ENCODE measurements around the gene DNASE1L3. TPM values are rescaled to one million over a fixed set of nuclear protein-coding genes. Genes with fewer than 3 reads are reported as not detected.

DNASE1L3 gene, protein sequence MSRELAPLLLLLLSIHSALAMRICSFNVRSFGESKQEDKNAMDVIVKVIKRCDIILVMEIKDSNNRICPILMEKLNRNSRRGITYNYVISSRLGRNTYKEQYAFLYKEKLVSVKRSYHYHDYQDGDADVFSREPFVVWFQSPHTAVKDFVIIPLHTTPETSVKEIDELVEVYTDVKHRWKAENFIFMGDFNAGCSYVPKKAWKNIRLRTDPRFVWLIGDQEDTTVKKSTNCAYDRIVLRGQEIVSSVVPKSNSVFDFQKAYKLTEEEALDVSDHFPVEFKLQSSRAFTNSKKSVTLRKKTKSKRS
- total RNA-seq (10 to 100 TPM in 1 of 4 donors, 1 to 10 TPM in 3; 4.0 to 14.7 (median 6.3) TPM), polyA plus RNA-seq (15.6 TPM)
- long read RNA-seq, donor 1, partial matches to known transcripts = 0 of 3 reads
- long read RNA-seq, donor 1, other reads (novel, unspliced or antisense) = 0 of 3 reads
- long read RNA-seq, donor 2, partial matches to known transcripts = 1 of 5 reads
- long read RNA-seq, donor 2, other reads (novel, unspliced or antisense) = 0 of 5 reads
- long read RNA-seq, donor 3, transcript DNASE1L3-201 (8 exons, 1,294 nt) = major isoform, 5 of 5 reads
- long read RNA-seq, donor 3, partial matches to known transcripts = 0 of 5 reads
- long read RNA-seq, donor 3, other reads (novel, unspliced or antisense) = 0 of 5 reads
- long read RNA-seq, donor 4, partial matches to known transcripts = 1 of 3 reads
- long read RNA-seq, donor 4, other reads (novel, unspliced or antisense) = 1 of 3 reads

- DNase-seq (peak; percentile 35 to 69 (median 66)), ATAC-seq (peak; percentile 68 to 81)
- Histone ChIP-seq H3K27me3 (ENCODE audit: control insufficient read depth, insufficient read depth) (no peaks in the 10 kb centered on the region), H3K4me1 (ENCODE audit: control insufficient read depth, insufficient read depth, low read length) (no peaks in the 10 kb centered on the region), H3K27ac (ENCODE audit: low read length) (no peak within 1 kb of the TSS), H3K4me3 (ENCODE audit: low read length) (no peak within 1 kb of the TSS), H3K9me3 (ENCODE audit: control insufficient read depth, low read length) (no peaks in the 10 kb centered on the region)
- intact Hi-C loops (cut with DNase I) = no loop called here
- WGBS = 58% methylated on average over 14 of the region's 14 CpGs
Observed at GRCh38 chr3:58210761-58211460, at the start of gene DNASE1L3. TSS of gene DNASE1L3 (minus strand) at chr3:58210972. CDS start at chr3:58210906, 66 bp downstream.

- 93% methylated on average over 6 of the region's 6 CpGs for WGBS
- intact Hi-C loops (cut with DNase I) = no loop called here
Observed at GRCh38 chr3:58260261-58260731, 49.5 kb upstream of the DNASE1L3 start.

DNA sequence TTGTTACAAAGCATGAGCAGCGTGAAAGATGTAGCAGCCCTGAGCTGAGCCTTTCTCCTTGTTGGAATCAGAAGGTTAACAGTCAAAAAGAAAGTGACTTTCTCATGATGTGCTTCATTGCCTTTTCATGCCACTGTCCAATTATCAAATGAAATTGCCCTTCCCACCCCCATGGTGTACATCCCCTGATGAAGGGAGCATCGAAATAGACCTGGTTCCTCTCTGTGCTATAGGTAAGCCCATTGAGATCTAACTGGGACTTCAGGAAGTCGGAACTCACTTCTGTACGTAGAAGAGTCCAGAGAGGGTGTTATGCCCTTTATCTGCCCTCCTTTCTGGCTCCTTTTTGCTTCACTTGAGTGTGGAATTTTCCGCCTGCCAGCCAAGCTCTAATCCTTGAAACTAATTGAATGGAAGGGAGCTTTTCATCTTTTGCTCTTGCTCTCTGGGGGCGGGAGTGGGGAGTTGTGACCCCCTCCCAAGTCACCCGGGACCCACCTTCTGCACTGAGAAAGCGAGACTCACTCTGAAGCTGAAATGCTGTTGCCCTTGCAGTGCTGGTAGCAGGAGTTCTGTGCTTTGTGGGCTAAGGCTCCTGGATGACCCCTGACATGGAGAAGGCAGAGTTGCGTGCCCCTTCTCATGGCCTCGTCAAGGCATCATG lies 47.8 kb upstream of the DNASE1L3 start:
- no peak overlapping the region for H3K4me3 ChIP-seq (ENCODE audit: low read length)
- 90% methylated on average over 10 of the region's 10 CpGs for WGBS
- no peak for DNase-seq
- H3K27me3 ChIP-seq (ENCODE audit: control insufficient read depth, insufficient read depth) = no peaks in the 10 kb centered on the region
- H3K9me3 ChIP-seq (ENCODE audit: control insufficient read depth, low read length) = no peaks in the 10 kb centered on the region
- intact Hi-C loops (cut with DNase I) = no loop called here
- H3K4me1 ChIP-seq (ENCODE audit: control insufficient read depth, insufficient read depth, low read length) = no peaks in the 10 kb centered on the region
- no peak for ATAC-seq
- no peak overlapping the region for H3K27ac ChIP-seq (ENCODE audit: low read length)

More at GRCh38 chr3:58260261-58260731, 49.5 kb upstream of the DNASE1L3 start:
- Histone ChIP-seq H3K27me3 (ENCODE audit: control insufficient read depth, insufficient read depth) (no peaks in the 10 kb centered on the region), H3K4me1 (ENCODE audit: control insufficient read depth, insufficient read depth, low read length) (no peaks in the 10 kb centered on the region), H3K27ac (ENCODE audit: low read length) (no peak overlapping the region), H3K4me3 (ENCODE audit: low read length) (no peak overlapping the region), H3K9me3 (ENCODE audit: control insufficient read depth, low read length) (no peaks in the 10 kb centered on the region)
- DNase-seq (no peak), ATAC-seq (no peak)

- ATAC-seq = no peak
- DNase-seq = no peak
- intact Hi-C loops (cut with DNase I) = no loop called here
- 96% methylated on average over 4 of the region's 4 CpGs for WGBS
- no peaks in the 10 kb centered on the region for H3K4me1 ChIP-seq (ENCODE audit: control insufficient read depth, insufficient read depth, low read length)
- no peaks in the 10 kb centered on the region for H3K27me3 ChIP-seq (ENCODE audit: control insufficient read depth, insufficient read depth)
- H3K4me3 ChIP-seq (ENCODE audit: low read length) = no peak overlapping the region
- no peaks in the 10 kb centered on the region for H3K9me3 ChIP-seq (ENCODE audit: control insufficient read depth, low read length)
- no peak overlapping the region for H3K27ac ChIP-seq (ENCODE audit: low read length)
Observed at GRCh38 chr3:58256511-58256910, 45.7 kb upstream of the DNASE1L3 start.

- WGBS = 77% methylated on average over 1 of the region's 1 CpG
- H3K27ac ChIP-seq (ENCODE audit: low read length) = no peak overlapping the region
- no peaks in the 10 kb centered on the region for H3K27me3 ChIP-seq (ENCODE audit: control insufficient read depth, insufficient read depth)
- ATAC-seq = no peak
- no peak for DNase-seq
- intact Hi-C loops (cut with DNase I) = no loop called here
- H3K9me3 ChIP-seq (ENCODE audit: control insufficient read depth, low read length) = no peaks in the 10 kb centered on the region
- H3K4me1 ChIP-seq (ENCODE audit: control insufficient read depth, insufficient read depth, low read length) = no peaks in the 10 kb centered on the region
- H3K4me3 ChIP-seq (ENCODE audit: low read length) = no peak overlapping the region
Observed at GRCh38 chr3:58256061-58256460, 45.3 kb upstream of the DNASE1L3 start.

- Histone ChIP-seq H3K4me1 (ENCODE audit: control insufficient read depth, insufficient read depth, low read length) (peaks cover 6% of the 10 kb centered on the region), H3K4me3 (ENCODE audit: low read length) (no peak overlapping the region), H3K27me3 (ENCODE audit: control insufficient read depth, insufficient read depth) (no peaks in the 10 kb centered on the region), H3K27ac (ENCODE audit: low read length) (no peak overlapping the region), H3K9me3 (ENCODE audit: control insufficient read depth, low read length) (no peaks in the 10 kb centered on the region)
- intact Hi-C loops (cut with DNase I) = no loop called here
- 87% methylated on average over 4 of the region's 4 CpGs for WGBS
- no peak for DNase-seq
- ATAC-seq = no peak
Observed at GRCh38 chr3:58254144-58254543, 43.4 kb upstream of the DNASE1L3 start.

DNA sequence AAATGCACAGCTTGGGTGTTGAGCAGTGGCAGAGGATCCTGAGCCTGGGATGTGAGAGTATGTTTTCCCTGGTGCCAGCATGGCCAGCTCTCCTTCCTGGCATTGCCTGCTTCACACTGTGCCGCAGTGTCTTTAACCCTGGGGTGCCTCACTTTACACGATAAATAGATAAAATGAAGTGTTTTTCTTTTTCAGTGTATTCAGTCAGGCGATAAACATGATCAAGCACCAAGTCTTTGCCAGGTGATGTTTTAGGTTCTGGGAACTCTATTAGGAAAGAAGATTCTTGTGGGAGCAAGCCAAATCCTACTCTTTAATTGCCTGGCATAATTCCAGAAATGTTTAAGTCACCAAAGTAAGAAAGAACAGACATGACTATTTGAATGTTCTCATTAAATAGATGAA lies 40.9 kb upstream of the DNASE1L3 start:
- H3K4me1 ChIP-seq (ENCODE audit: control insufficient read depth, insufficient read depth, low read length) = peaks cover 6% of the 10 kb centered on the region
- H3K27ac ChIP-seq (ENCODE audit: low read length) = no peak overlapping the region
- whole genome bisulfite sequencing = 79% methylated on average over 3 of the region's 3 CpGs
- ATAC-seq = no peak
- intact Hi-C loops (cut with DNase I) = no loop called here
- no peak overlapping the region for H3K4me3 ChIP-seq (ENCODE audit: low read length)
- no peak for DNase-seq
- no peaks in the 10 kb centered on the region for H3K9me3 ChIP-seq (ENCODE audit: control insufficient read depth, low read length)
- no peaks in the 10 kb centered on the region for H3K27me3 ChIP-seq (ENCODE audit: control insufficient read depth, insufficient read depth)

GRCh38 chr3:58250093-58250707 lies 39.4 kb upstream of the DNASE1L3 start:
- DNase-seq (no peak), ATAC-seq (peak; percentile 10 to 41)
- peak overlapping the region; percentile 28 for H3K27ac ChIP-seq (ENCODE audit: low read length)
- no peaks in the 10 kb centered on the region for H3K27me3 ChIP-seq (ENCODE audit: control insufficient read depth, insufficient read depth)
- WGBS = 63% methylated on average over 8 of the region's 8 CpGs
- H3K4me1 ChIP-seq (ENCODE audit: control insufficient read depth, insufficient read depth, low read length) = peaks cover 8% of the 10 kb centered on the region
- intact Hi-C loops (cut with DNase I) = no loop called here
- H3K4me3 ChIP-seq (ENCODE audit: low read length) = no peak overlapping the region
- no peaks in the 10 kb centered on the region for H3K9me3 ChIP-seq (ENCODE audit: control insufficient read depth, low read length)

DNA sequence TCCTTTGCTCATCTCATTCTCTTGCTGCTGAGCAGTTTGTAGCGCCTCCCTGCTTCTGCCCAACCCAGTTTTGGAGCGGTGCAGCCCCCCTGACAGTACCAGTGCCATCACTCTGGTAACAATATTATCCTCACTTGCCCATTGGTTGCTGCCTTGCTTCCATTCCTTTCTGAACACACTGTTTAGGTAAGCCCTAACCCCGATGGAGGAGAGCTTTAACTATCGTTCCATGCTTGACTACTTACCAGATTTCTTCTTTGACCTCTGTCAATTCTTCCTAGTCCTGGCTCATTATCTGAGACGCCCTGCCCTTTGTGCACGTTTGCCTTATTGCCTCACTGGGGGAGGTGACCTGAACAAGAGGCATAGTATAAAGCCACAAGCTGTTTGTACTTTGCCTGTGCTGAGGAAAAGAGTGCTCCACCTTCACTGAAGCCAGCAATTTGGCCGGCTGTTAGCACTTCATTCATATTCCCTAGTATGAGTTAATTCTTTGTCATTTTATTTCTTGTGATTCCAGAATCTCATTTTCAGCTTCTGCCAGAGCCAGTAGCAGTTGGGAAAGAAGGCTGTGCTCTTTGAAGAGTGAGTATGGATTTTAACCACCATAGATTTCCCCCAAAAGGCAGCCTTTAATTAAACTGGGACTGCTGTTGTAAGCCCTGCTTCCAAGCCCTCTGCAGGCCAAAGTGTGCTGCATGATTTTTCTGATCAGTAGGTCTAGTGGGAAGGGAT lies 38.8 kb upstream of the DNASE1L3 start:
- H3K4me3 ChIP-seq (ENCODE audit: low read length) = no peak overlapping the region
- H3K27ac ChIP-seq (ENCODE audit: low read length) = peak overlapping the region; percentile 28
- intact Hi-C loops (cut with DNase I) = no loop called here
- no peaks in the 10 kb centered on the region for H3K27me3 ChIP-seq (ENCODE audit: control insufficient read depth, insufficient read depth)
- ATAC-seq (peak in 1 of 2 donors; percentile 79), DNase-seq (no peak)
- peaks cover 8% of the 10 kb centered on the region for H3K4me1 ChIP-seq (ENCODE audit: control insufficient read depth, insufficient read depth, low read length)
- H3K9me3 ChIP-seq (ENCODE audit: control insufficient read depth, low read length) = no peaks in the 10 kb centered on the region
- 58% methylated on average over 7 of the region's 7 CpGs for WGBS
